ENCODE measurements around the gene RIBC1.
A peak's percentile ranks its signal among the peaks of the same experiment; 100 is the strongest.

Gene RIBC1

GRCh38 chrX:53421125-53421524 is 1.5 kb upstream of the RIBC1 start:
- DNase-seq (ENCODE audit: insufficient read length, low spot score) = no peak
- no peak for FAIRE-seq
- no peak for TF ChIP-seq POLR2A (IDR thresholded peaks at IDR 0.05; ENCODE audit: low read depth, low read length)

GRCh38 chrX:53421772-53422085 is 944 bp upstream of the RIBC1 start:
- no peak for TF ChIP-seq POLR2A (IDR thresholded peaks at IDR 0.05; ENCODE audit: low read depth, low read length)
- no peak for DNase-seq (ENCODE audit: insufficient read length, low spot score)
- no peak for FAIRE-seq

- FAIRE-seq (no peak), DNase-seq (ENCODE audit: insufficient read length, low spot score) (peak; percentile 55)
- TF ChIP-seq POLR2A (IDR thresholded peaks at IDR 0.05; ENCODE audit: low read depth, low read length) = peak; percentile 60
These were observed 400 bp upstream of the RIBC1 start, which contains the start of gene SMC1A for GRCh38 chrX:53422086-53422860. Gene SMC1A, minus strand, starts transcription at chrX:53422654. Its CDS starts 54 bp downstream, at chrX:53422600.

GRCh38 chrX:53429755-53430154 is 7.1 kb downstream of the RIBC1 start:
- no peak for FAIRE-seq
- no peak for TF ChIP-seq POLR2A (IDR thresholded peaks at IDR 0.05; ENCODE audit: low read depth, low read length)
- DNase-seq (ENCODE audit: insufficient read length, low spot score) = no peak

GRCh38 chrX:53430231-53430630 is 7.6 kb downstream of the RIBC1 start:
- TF ChIP-seq POLR2A (IDR thresholded peaks at IDR 0.05; ENCODE audit: low read depth, low read length) = no peak
- FAIRE-seq (no peak), DNase-seq (ENCODE audit: insufficient read length, low spot score) (no peak)

GRCh38 chrX:53433651-53434639 is 11.3 kb downstream of the RIBC1 start, which contains the start of gene HSD17B10:
Gene HSD17B10, minus strand, starts transcription at chrX:53434370. Its CDS starts 25 bp downstream, at chrX:53434345.
- DNase-seq (ENCODE audit: insufficient read length, low spot score) = peak; percentile 30
- TF ChIP-seq POLR2A (IDR thresholded peaks at IDR 0.05; ENCODE audit: low read depth, low read length) = peak; percentile 75
- FAIRE-seq = no peak

GRCh38 chrX:53435997-53436396 is 13.3 kb downstream of the RIBC1 start:
- no peak for TF ChIP-seq POLR2A (IDR thresholded peaks at IDR 0.05; ENCODE audit: low read depth, low read length)
- FAIRE-seq (no peak), DNase-seq (ENCODE audit: insufficient read length, low spot score) (peak; percentile 26)

- TF ChIP-seq POLR2A (IDR thresholded peaks at IDR 0.05; ENCODE audit: low read depth, low read length) = no peak
- FAIRE-seq = no peak
- DNase-seq (ENCODE audit: insufficient read length, low spot score) = no peak
These were observed 14.5 kb downstream of the RIBC1 start for GRCh38 chrX:53437206-53437605.

- TF ChIP-seq POLR2A (IDR thresholded peaks at IDR 0.05; ENCODE audit: low read depth, low read length) = no peak
- FAIRE-seq (no peak), DNase-seq (ENCODE audit: insufficient read length, low spot score) (no peak)
These were observed 15.6 kb downstream of the RIBC1 start for GRCh38 chrX:53438174-53438831.

GRCh38 chrX:53438832-53439230 is 16.2 kb downstream of the RIBC1 start:
- TF ChIP-seq POLR2A (IDR thresholded peaks at IDR 0.05; ENCODE audit: low read depth, low read length) = no peak
- no peak for DNase-seq (ENCODE audit: insufficient read length, low spot score)
- no peak for FAIRE-seq

GRCh38 chrX:53440101-53440500 is 17.4 kb downstream of the RIBC1 start:
- FAIRE-seq (no peak), DNase-seq (ENCODE audit: insufficient read length, low spot score) (no peak)
- no peak for TF ChIP-seq POLR2A (IDR thresholded peaks at IDR 0.05; ENCODE audit: low read depth, low read length)

GRCh38 chrX:53440621-53441517 is 18.2 kb downstream of the RIBC1 start:
- DNase-seq (ENCODE audit: insufficient read length, low spot score) (peak; percentile 7), FAIRE-seq (no peak)
- no peak for TF ChIP-seq POLR2A (IDR thresholded peaks at IDR 0.05; ENCODE audit: low read depth, low read length)
